Ishikawa (cell line): ENCODE results near the gene FADS2.

Source experiments
- CEBPB ChIP-seq: IDR thresholded peaks from 2 replicates; pipeline ENCODE4 v1.6.1; 2012
- CREB1 ChIP-seq: IDR thresholded peaks from 2 replicates; pipeline ENCODE4 v1.6.1; 2012; ENCODE audit warnings: low read depth
- EGR1 ChIP-seq: IDR thresholded peaks from 2 replicates; pipeline ENCODE4 v1.6.1; 2012
- EP300 ChIP-seq: IDR thresholded peaks from 2 replicates; pipeline ENCODE4 v1.6.1; 2012; ENCODE audit warnings: borderline replicate concordance
- FOXM1 ChIP-seq: IDR thresholded peaks from 2 replicates; pipeline ENCODE4 v1.6.1; 2012; ENCODE audit warnings: low read depth, borderline replicate concordance
- NFIC ChIP-seq: IDR thresholded peaks from 2 replicates; pipeline ENCODE4 v1.6.1; 2012
- RAD21 ChIP-seq: IDR thresholded peaks from 2 replicates; pipeline ENCODE4 v1.6.1; 2012; ENCODE audit warnings: low read depth
- REST ChIP-seq: IDR thresholded peaks from 2 replicates; pipeline ENCODE4 v1.6.1; 2012; ENCODE audit warnings: low read depth, mild to moderate bottlenecking
- TAF1 ChIP-seq: IDR thresholded peaks from 2 replicates; pipeline ENCODE4 v1.6.1; 2012; ENCODE audit warnings: low read depth, mild to moderate bottlenecking
- USF1 ChIP-seq: IDR thresholded peaks from 2 replicates; pipeline ENCODE4 v1.6.1; 2012
- YY1 ChIP-seq: IDR thresholded peaks from 2 replicates; pipeline ENCODE4 v1.6.1; 2012; ENCODE audit warnings: low read depth
- TF ChIP-seq, protein P1 (sequence below): IDR thresholded peaks from 2 replicates; pipeline ENCODE4 v1.6.1; 2012

GRCh38 chr11:61914471-61915171 is 86.5 kb downstream of the FADS2 start:
- no peak for TF ChIP-seq FOXM1
- no peak for TF ChIP-seq NFIC
- TF ChIP-seq RAD21: no peak
- no peak for TF ChIP-seq CREB1
- no peak for TF ChIP-seq USF1
- TF ChIP-seq EP300: no peak
- no peak for TF ChIP-seq TAF1
- TF ChIP-seq, protein P1, sequence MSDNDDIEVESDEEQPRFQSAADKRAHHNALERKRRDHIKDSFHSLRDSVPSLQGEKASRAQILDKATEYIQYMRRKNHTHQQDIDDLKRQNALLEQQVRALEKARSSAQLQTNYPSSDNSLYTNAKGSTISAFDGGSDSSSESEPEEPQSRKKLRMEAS: no peak
- TF ChIP-seq YY1: no peak
- TF ChIP-seq EGR1: no peak
- no peak for TF ChIP-seq CEBPB
- TF ChIP-seq REST: no peak
